ENCODE results near the gene BMP7. TPM values are rescaled to one million over a fixed set of nuclear protein-coding genes. Genes with fewer than 3 reads are reported as not detected.

The BMP7 gene
- total and polyA plus RNA-seq, 2 of the 8 experiments (the other 6 are each of a cell fraction or from before 2014, with no cell fraction given) = 9.2 to 14.7 TPM

DNA sequence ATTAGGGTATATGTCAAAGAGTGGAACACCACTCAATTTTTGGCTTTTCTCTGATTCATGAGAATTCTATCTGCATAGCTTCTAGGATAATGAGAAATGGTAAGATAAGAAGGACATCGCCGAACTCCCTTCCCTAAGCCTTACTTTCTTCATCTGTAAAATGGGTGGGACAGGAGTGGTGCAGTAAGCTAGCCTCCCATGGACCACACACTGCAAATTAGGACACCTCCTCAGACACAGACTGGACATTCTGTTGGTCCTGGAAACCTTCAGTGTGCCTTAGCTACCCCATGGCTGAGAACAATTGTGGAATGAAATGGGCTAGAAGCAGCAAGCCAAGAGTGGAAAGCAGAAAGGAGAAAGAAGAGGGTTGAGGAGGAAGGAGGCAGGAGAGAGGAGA, 89.6 kb downstream of the BMP7 start:
- no peaks in the 10 kb centered on the region for H3K23me2 ChIP-seq (ENCODE audit: low read depth, low read length)
- ChIA-PET POLR2A (ENCODE audit: partially characterized antibody) (no interaction called here), CTCF (ENCODE audit: partially characterized antibody) (interaction anchor here (0.9 to 1.8 kb wide), 5 partner anchors 60 to 169 kb away, joined by 3 to 8 read pairs (median 4); no protein-coding TSS in a partner anchor)
- H3K27me3 ChIP-seq (replicated peaks in 1 of 4; ENCODE audit: control insufficient read depth in 3 of 4, extremely low read depth in 1 of 4, insufficient read depth in 3 of 4, low read length in 3 of 4) = no peaks in the 10 kb centered on the region
- H3K9ac ChIP-seq (replicated peaks in 1 of 4; ENCODE audit: extremely low read depth in 1 of 4, low read depth in 3 of 4, low read length in 3 of 4) = no peak overlapping the region
- no peak overlapping the region for H2BK20ac ChIP-seq (ENCODE audit: low read length)
- no peaks in the 10 kb centered on the region for H3K79me1 ChIP-seq (ENCODE audit: low read depth, low read length)
- H3K14ac ChIP-seq (ENCODE audit: insufficient read length) = no peak overlapping the region
- peaks cover 0 to 16% (median 2%) of the 10 kb centered on the region in 4 experiments; a peak in 5 of 7 replicates for H3K4me1 ChIP-seq (replicated peaks in 1 of 4; ENCODE audit: control insufficient read depth in 3 of 4, insufficient read depth in 4 of 4, low read length in 3 of 4)
- no peak for DNase-seq (ENCODE audit: low read depth in 1 of 2, low spot score in 2 of 2)
- no peaks in the 10 kb centered on the region for H4K20me1 ChIP-seq (replicated peaks in 1 of 2; ENCODE audit: control insufficient read depth in 1 of 2, insufficient read depth in 2 of 2, low read length in 2 of 2)
- no peak overlapping the region for H3K18ac ChIP-seq (ENCODE audit: extremely low read depth, low read length)
- H2BK5ac ChIP-seq (ENCODE audit: low read depth, low read length) = no peak overlapping the region
- WGBS, 2 experiments (ENCODE audit: extremely low coverage in 1 of 2, insufficient coverage in 1 of 2, insufficient read length in 1 of 2, insufficient replicate concordance in 2 of 2, low coverage in 1 of 2, low lambda C conversion rate in 2 of 2, missing lambda C conversion rate in 1 of 2) = 81% methylated on average over 2 of the region's 2 CpGs; no CpG with 5 or more reads in 1 of the 2 experiments
- no peaks in the 10 kb centered on the region for H3K36me3 ChIP-seq (ENCODE audit: control insufficient read depth in 2 of 4, insufficient read depth in 4 of 4, low read length in 3 of 4)
- no peak overlapping the region for H2AFZ ChIP-seq (ENCODE audit: low read length)
- no peak for FAIRE-seq
- no peak overlapping the region for H3K4ac ChIP-seq (replicated peaks; ENCODE audit: insufficient read length, low read depth, low read length)
- no peak overlapping the region for H4K8ac ChIP-seq (ENCODE audit: extremely low read depth, insufficient read depth, low read length)
- no peak overlapping the region for H2BK15ac ChIP-seq (ENCODE audit: low read length)
- no peak overlapping the region for H2BK12ac ChIP-seq (ENCODE audit: low read depth, low read length)
- H2BK120ac ChIP-seq (replicated peaks; ENCODE audit: low read depth, low read length) = no peak overlapping the region
- H4K5ac ChIP-seq (ENCODE audit: insufficient read length, low read depth, low read length) = no peak overlapping the region
- H3K4me3 ChIP-seq (ENCODE audit: extremely low read depth in 1 of 4, insufficient read depth in 2 of 4, low read depth in 3 of 4, low read length in 4 of 4) = no peak overlapping the region
- no peak overlapping the region for H3K56ac ChIP-seq (replicated peaks; ENCODE audit: insufficient read length, low read depth, low read length)
- H2AK5ac ChIP-seq (ENCODE audit: low read depth, low read length) = 0 out of 2 replicates have a peak overlapping the region, but pooled peaks have one; percentile 75
- H3K23ac ChIP-seq (ENCODE audit: insufficient read length) = no peak overlapping the region
- H4K91ac ChIP-seq (replicated peaks; ENCODE audit: insufficient read length, low read length) = no peak overlapping the region
- no peak overlapping the region for H3K4me2 ChIP-seq (ENCODE audit: insufficient read depth in 1 of 2, low read depth in 2 of 2, low read length in 2 of 2)
- H3K79me2 ChIP-seq (ENCODE audit: control insufficient read depth in 1 of 2, insufficient read depth in 2 of 2, low read length in 2 of 2) = no peaks in the 10 kb centered on the region
- H3K9me3 ChIP-seq (ENCODE audit: insufficient read depth in 2 of 2, low read depth in 1 of 2, low read length in 1 of 2) = no peaks in the 10 kb centered on the region
- H3K27ac ChIP-seq (ENCODE audit: low read depth, low read length) = no peak overlapping the region
- no peak for TF ChIP-seq RBBP5 (IDR thresholded peaks at IDR 0.05; ENCODE audit: borderline replicate concordance, low read depth, low read length)
- no peak for TF ChIP-seq FOSL1 (IDR thresholded peaks at IDR 0.05; ENCODE audit: insufficient read depth, low read depth, low read length)
- TF ChIP-seq RXRA (IDR thresholded peaks at IDR 0.05; ENCODE audit: insufficient read depth, low read depth, low read length) = no peak
- no peak for TF ChIP-seq TAF7 (optimal IDR thresholded peaks at IDR 0.05; ENCODE audit: borderline replicate concordance, low read depth, low read length)
- TF ChIP-seq SIRT6 (IDR thresholded peaks at IDR 0.05; ENCODE audit: low read length) = no peak
- TF ChIP-seq, protein P1, sequence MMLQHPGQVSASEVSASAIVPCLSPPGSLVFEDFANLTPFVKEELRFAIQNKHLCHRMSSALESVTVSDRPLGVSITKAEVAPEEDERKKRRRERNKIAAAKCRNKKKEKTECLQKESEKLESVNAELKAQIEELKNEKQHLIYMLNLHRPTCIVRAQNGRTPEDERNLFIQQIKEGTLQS (IDR thresholded peaks at IDR 0.05; ENCODE audit: insufficient read depth, low read depth, low read length) = no peak
- TF ChIP-seq POLR2AphosphoS5 (IDR thresholded peaks at IDR 0.05; ENCODE audit: low read depth, low read length) = no peak
- no peak for TF ChIP-seq TAF1 (IDR thresholded peaks at IDR 0.05; ENCODE audit: low read depth, low read length)
- no peak for TF ChIP-seq GABPA (IDR thresholded peaks at IDR 0.05; ENCODE audit: borderline replicate concordance, insufficient read depth, low read length)
- TF ChIP-seq YY1 (IDR thresholded peaks at IDR 0.05; ENCODE audit: low read depth, low read length) = no peak
- TF ChIP-seq TBP (IDR thresholded peaks at IDR 0.05; ENCODE audit: low read depth, low read length) = no peak
- TF ChIP-seq RAD21 (IDR thresholded peaks at IDR 0.05 in 1 of 2, conservative IDR thresholded peaks at IDR 0.05 in 1 of 2; ENCODE audit: low read depth in 2 of 2, low read length in 2 of 2) = no peak
- no peak for TF ChIP-seq ZNF274 (IDR thresholded peaks at IDR 0.05; ENCODE audit: borderline replicate concordance, extremely low read depth, low read length)
- no peak for TF ChIP-seq NANOG (IDR thresholded peaks at IDR 0.05; ENCODE audit: insufficient read depth, low read depth, low read length, poor library complexity, severe bottlenecking)

Measured in H1 (cell line).